Neural progenitor cell (in vitro differentiated cells): ENCODE measurements around the gene WNT6. TPM values are rescaled to one million over a fixed set of nuclear protein-coding genes. Genes with fewer than 3 reads are reported as not detected.

Source experiments
- DNase-seq: peaks from one replicate; pipeline ENCODE4 v3.0.0-alpha.2; 2016; ENCODE audit warnings: low spot score
- H2AFZ ChIP-seq: fragments of 200-600 bp; sonication (generic); replicated peaks from 2 replicates; pipeline ENCODE4 v1.6.1; 2016; ENCODE audit warnings: antibody characterized with exemption
- H3F3A ChIP-seq: fragments of 200-600 bp; sonication (generic); 2 replicates; pipeline ENCODE4 v1.6.1; 2016; ENCODE audit warnings: antibody characterized with exemption, low read depth
- H3K27ac ChIP-seq: fragments of 200-600 bp; sonication (generic); 2 replicates; pipeline ENCODE4 v1.5.1; 2016; ENCODE audit warnings: mild to moderate bottlenecking
- H3K27me3 ChIP-seq: fragments of 200-600 bp; sonication (generic); 2 replicates; pipeline ENCODE4 v1.6.1; 2016; ENCODE audit warnings: mild to moderate bottlenecking, moderate library complexity
- H3K36me3 ChIP-seq: fragments of 200-600 bp; sonication (generic); 2 replicates; pipeline ENCODE4 v1.5.1; 2016
- H3K4me1 ChIP-seq: fragments of 200-600 bp; sonication (generic); 2 replicates; pipeline ENCODE4 v1.6.1; 2016; ENCODE audit warnings: mixed run types
- H3K4me2 ChIP-seq: fragments of 200-600 bp; sonication (generic); 2 replicates; pipeline ENCODE4 v1.6.1; 2016
- H3K4me3 ChIP-seq: fragments of 200-600 bp; sonication (generic); 2 replicates; pipeline ENCODE4 v1.5.1; 2016
- H3K79me2 ChIP-seq: fragments of 200-600 bp; sonication (generic); 2 replicates; pipeline ENCODE4 v1.6.1; 2016; ENCODE audit warnings: low read depth
- H3K9ac ChIP-seq: fragments of 200-600 bp; sonication (generic); 2 replicates; pipeline ENCODE4 v1.6.1; 2016
- H3K9me3 ChIP-seq: fragments of 200-600 bp; sonication (generic); 2 replicates; pipeline ENCODE4 v1.5.1; 2016; ENCODE audit warnings: low read depth
- H4K20me1 ChIP-seq: fragments of 200-600 bp; sonication (generic); 2 replicates; pipeline ENCODE4 v1.6.1; 2016; ENCODE audit warnings: low read depth
- H3K27ac Mint-ChIP-seq: 3 replicates; pipeline ENCODE4 v1.8.0; 2021; ENCODE audit warnings: mixed read lengths
- H3K27me3 Mint-ChIP-seq: 2 replicates; pipeline ENCODE4 v1.8.0; 2022; ENCODE audit warnings: low read depth, mild to moderate bottlenecking, inconsistent platforms, moderate library complexity, mixed read lengths; ENCODE audit not compliant: insufficient read depth
- H3K36me3 Mint-ChIP-seq: 3 replicates; pipeline ENCODE4 v1.8.0; 2021; ENCODE audit warnings: mixed read lengths
- H3K4me1 Mint-ChIP-seq: 3 replicates; pipeline ENCODE4 v1.8.0; 2021; ENCODE audit warnings: mixed read lengths
- H3K4me3 Mint-ChIP-seq: 3 replicates; pipeline ENCODE4 v1.8.0; 2021; ENCODE audit warnings: mild to moderate bottlenecking, moderate library complexity, mixed read lengths
- H3K9me3 Mint-ChIP-seq: 3 replicates; pipeline ENCODE4 v1.8.0; 2020; ENCODE audit warnings: mixed read lengths
- EZH2 ChIP-seq: fragments of 200-600 bp; sonication (generic); IDR thresholded peaks from 2 replicates; pipeline ENCODE4 v1.6.1; 2017; ENCODE audit warnings: antibody characterized with exemption, mild to moderate bottlenecking, moderate library complexity
- EZH2phosphoT487 ChIP-seq: fragments of 200-600 bp; sonication (generic); IDR thresholded peaks from 2 replicates; pipeline ENCODE4 v1.6.1; 2017; ENCODE audit warnings: antibody characterized with exemption
- total RNA-seq: library from RNA; depleted of rRNA; stranded (reverse); fragments of >200 nt; gene quantifications from 2 replicates; pipeline ENCODE4 v1.2.3, GENCODE V29; 2015; ENCODE audit warnings: low replicate concordance
- TF ChIP-seq, protein P1 (sequence below): fragments of 200-600 bp; sonication (generic); IDR thresholded peaks from 2 replicates; pipeline ENCODE4 v1.5.1; 2017; ENCODE audit warnings: antibody characterized with exemption, mild to moderate bottlenecking

WNT6 gene
- total RNA-seq, 1 donor from 2014 or later: not detected

DNA sequence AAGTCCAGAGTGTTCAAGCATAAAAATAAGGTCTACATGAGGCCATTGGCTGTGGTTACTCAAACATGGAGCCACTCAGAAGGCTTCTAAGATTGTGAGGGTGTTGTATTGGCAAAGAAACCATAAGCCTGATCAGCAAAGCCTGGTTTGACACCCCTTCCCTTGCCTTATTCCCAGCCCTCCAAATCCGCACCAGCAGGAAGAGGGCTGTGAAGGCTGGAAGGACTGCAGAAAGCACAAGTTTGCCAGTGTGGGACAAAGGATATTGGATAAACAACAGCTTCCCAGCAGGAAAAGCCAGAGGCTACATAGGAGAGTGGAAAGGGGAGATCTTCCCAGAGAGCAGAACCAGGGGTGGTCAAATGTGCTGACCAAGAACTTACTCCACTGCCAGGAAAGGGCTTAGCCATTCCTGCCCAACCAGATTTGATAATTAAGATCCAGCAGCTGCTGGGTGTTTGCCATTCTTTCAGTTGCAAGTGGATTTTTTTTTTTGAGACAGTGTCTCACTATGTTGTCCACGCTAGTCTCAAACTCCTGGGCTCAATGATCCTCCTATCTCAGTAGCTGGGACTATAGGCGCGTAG is 26.5 kb upstream of the WNT6 start:
- H4K20me1 ChIP-seq: no peaks in the 10 kb centered on the region
- no peaks in the 10 kb centered on the region for H3K4me1 Mint-ChIP-seq
- H3K36me3 Mint-ChIP-seq: no peaks in the 10 kb centered on the region
- H2AFZ ChIP-seq: no peak overlapping the region
- H3K27me3 ChIP-seq: peaks cover 31% of the 10 kb centered on the region
- no peak for TF ChIP-seq EZH2phosphoT487
- DNase-seq: no peak
- H3K4me3 Mint-ChIP-seq: no peak overlapping the region
- H3K9ac ChIP-seq: no peak overlapping the region
- no peak overlapping the region for H3K4me3 ChIP-seq
- no peak overlapping the region for H3K27ac Mint-ChIP-seq
- H3F3A ChIP-seq: no peaks in the 10 kb centered on the region
- H3K27me3 Mint-ChIP-seq: peaks cover 18% of the 10 kb centered on the region
- no peaks in the 10 kb centered on the region for H3K4me1 ChIP-seq
- no peaks in the 10 kb centered on the region for H3K36me3 ChIP-seq
- H3K4me2 ChIP-seq: no peak overlapping the region
- no peak overlapping the region for H3K27ac ChIP-seq
- H3K9me3 ChIP-seq: no peaks in the 10 kb centered on the region
- no peaks in the 10 kb centered on the region for H3K79me2 ChIP-seq
- H3K9me3 Mint-ChIP-seq: peaks cover 3% of the 10 kb centered on the region

DNA sequence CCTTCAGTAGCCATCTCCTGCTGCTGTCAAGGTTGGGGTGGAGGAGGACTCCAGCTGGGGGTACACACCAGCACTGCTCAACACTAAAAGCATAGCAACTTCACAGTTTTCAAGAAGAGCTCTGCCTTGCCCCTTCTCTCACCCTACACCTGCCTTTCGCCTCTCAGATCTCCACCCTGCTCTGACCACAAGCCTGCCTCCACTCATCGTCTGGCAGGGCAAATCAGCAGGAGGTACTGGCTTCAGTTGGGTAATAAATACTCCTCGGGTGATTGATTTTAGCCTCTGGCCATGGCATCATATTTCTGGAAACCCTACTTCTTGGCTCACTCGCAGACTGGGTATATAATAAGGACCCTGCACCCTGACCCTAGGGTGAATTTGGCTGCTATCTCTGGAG is 24.9 kb upstream of the WNT6 start:
- Histone ChIP-seq H3K9ac (no peak overlapping the region), H3K4me1 (no peaks in the 10 kb centered on the region), H3F3A (no peaks in the 10 kb centered on the region), H3K4me3 (no peak overlapping the region), H3K79me2 (no peaks in the 10 kb centered on the region), H3K9me3 (no peaks in the 10 kb centered on the region), H3K4me2 (no peak overlapping the region), H3K27me3 (peaks cover 33% of the 10 kb centered on the region), H3K27ac (no peak overlapping the region), H3K36me3 (no peaks in the 10 kb centered on the region), H2AFZ (no peak overlapping the region), H4K20me1 (no peaks in the 10 kb centered on the region)
- Mint-ChIP-seq H3K4me3 (no peak overlapping the region), H3K36me3 (no peaks in the 10 kb centered on the region), H3K9me3 (peaks cover 3% of the 10 kb centered on the region), H3K27me3 (peaks cover 17% of the 10 kb centered on the region), H3K27ac (no peak overlapping the region), H3K4me1 (no peaks in the 10 kb centered on the region)
- TF ChIP-seq, protein P1, sequence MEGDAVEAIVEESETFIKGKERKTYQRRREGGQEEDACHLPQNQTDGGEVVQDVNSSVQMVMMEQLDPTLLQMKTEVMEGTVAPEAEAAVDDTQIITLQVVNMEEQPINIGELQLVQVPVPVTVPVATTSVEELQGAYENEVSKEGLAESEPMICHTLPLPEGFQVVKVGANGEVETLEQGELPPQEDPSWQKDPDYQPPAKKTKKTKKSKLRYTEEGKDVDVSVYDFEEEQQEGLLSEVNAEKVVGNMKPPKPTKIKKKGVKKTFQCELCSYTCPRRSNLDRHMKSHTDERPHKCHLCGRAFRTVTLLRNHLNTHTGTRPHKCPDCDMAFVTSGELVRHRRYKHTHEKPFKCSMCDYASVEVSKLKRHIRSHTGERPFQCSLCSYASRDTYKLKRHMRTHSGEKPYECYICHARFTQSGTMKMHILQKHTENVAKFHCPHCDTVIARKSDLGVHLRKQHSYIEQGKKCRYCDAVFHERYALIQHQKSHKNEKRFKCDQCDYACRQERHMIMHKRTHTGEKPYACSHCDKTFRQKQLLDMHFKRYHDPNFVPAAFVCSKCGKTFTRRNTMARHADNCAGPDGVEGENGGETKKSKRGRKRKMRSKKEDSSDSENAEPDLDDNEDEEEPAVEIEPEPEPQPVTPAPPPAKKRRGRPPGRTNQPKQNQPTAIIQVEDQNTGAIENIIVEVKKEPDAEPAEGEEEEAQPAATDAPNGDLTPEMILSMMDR: no peak
- no peak for TF ChIP-seq EZH2
- no peak for TF ChIP-seq EZH2phosphoT487
- DNase-seq: no peak

DNA sequence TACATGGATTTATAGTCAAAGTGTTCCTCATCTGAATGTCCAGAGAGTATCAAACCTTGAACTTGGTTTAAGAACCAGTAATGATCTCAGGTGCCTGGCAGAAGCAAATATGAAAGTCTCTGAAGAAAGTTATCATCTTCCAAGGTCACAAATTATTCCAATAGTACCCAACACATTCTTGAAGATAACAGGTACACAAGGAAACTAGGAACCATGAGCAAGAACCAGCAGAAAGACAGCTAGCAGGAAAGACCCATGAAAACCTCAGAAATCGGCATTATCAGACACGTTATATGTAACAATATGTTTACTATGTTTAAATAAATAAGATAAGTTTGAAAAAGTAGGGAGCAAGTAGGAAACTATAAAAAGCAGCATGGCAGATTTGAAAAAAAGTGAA is 22.1 kb upstream of the WNT6 start:
- peaks cover 8% of the 10 kb centered on the region for H3K27me3 Mint-ChIP-seq

DNA sequence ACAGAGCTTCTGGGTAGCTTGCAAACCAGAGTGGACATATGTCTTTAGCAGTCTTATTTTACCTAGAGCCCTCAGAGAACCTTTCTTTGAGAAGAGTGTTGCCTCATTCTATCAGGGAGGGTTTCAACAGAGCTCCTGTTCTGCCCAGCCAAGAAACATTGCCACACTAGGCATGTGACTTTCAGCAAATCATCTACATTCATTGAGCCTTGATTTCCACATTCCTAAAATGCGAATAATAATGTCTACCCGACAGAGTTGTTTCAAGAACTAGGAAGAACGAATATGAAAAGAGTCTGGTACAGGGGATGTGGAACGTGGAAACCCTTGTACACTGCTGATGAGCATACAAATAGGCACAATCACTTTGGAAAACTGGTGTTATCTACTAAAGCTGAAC is 20.2 kb upstream of the WNT6 start:
- no peak overlapping the region for H3K27ac ChIP-seq
- Mint-ChIP-seq H3K36me3 (no peaks in the 10 kb centered on the region), H3K4me3 (no peak overlapping the region), H3K4me1 (no peaks in the 10 kb centered on the region), H3K27ac (no peak overlapping the region), H3K27me3 (peaks cover 9% of the 10 kb centered on the region), H3K9me3 (peaks cover 6% of the 10 kb centered on the region)
- H3K36me3 ChIP-seq: no peaks in the 10 kb centered on the region
- H3K79me2 ChIP-seq: no peaks in the 10 kb centered on the region
- H3K9ac ChIP-seq: no peak overlapping the region
- DNase-seq: no peak
- H3K4me2 ChIP-seq: no peak overlapping the region
- H3K4me1 ChIP-seq: no peaks in the 10 kb centered on the region
- no peaks in the 10 kb centered on the region for H3K9me3 ChIP-seq
- H2AFZ ChIP-seq: no peak overlapping the region
- no peak overlapping the region for H3K4me3 ChIP-seq
- H3K27me3 ChIP-seq: peaks cover 27% of the 10 kb centered on the region
- H3F3A ChIP-seq: no peaks in the 10 kb centered on the region
- no peaks in the 10 kb centered on the region for H4K20me1 ChIP-seq
- TF ChIP-seq EZH2 (no peak), EZH2phosphoT487 (no peak)
- TF ChIP-seq, protein P1: no peak

More for the DNA sequence above, 22.1 kb upstream of the WNT6 start:
- Histone ChIP-seq H3K4me3 (no peak overlapping the region), H3K27me3 (peaks cover 33% of the 10 kb centered on the region), H3K36me3 (no peaks in the 10 kb centered on the region), H3K9ac (no peak overlapping the region), H3K79me2 (no peaks in the 10 kb centered on the region), H4K20me1 (no peaks in the 10 kb centered on the region), H2AFZ (no peak overlapping the region), H3K9me3 (no peaks in the 10 kb centered on the region), H3K4me1 (no peaks in the 10 kb centered on the region), H3F3A (no peaks in the 10 kb centered on the region), H3K27ac (no peak overlapping the region), H3K4me2 (no peak overlapping the region)
- no peak overlapping the region for H3K27ac Mint-ChIP-seq
- no peak overlapping the region for H3K4me3 Mint-ChIP-seq
- TF ChIP-seq EZH2phosphoT487: no peak
- TF ChIP-seq EZH2: no peak
- H3K36me3 Mint-ChIP-seq: no peaks in the 10 kb centered on the region
- H3K9me3 Mint-ChIP-seq: peaks cover 3% of the 10 kb centered on the region
- DNase-seq: no peak
- no peaks in the 10 kb centered on the region for H3K4me1 Mint-ChIP-seq
